H1 (cell line): ENCODE data around the gene LIN54. TPM values are rescaled to one million over a fixed set of nuclear protein-coding genes. Genes with fewer than 3 reads are reported as not detected.

ENCODE experiments used
- CTCF ChIA-PET: fragments of 300-600 bp; sonication (Branson Sonifier 250); formaldehyde crosslinking; loops from one replicate; lab custom pipeline; 2021; ENCODE audit not compliant: partially characterized antibody; lab: Charles Lee
- POLR2A ChIA-PET: fragments of 300-600 bp; sonication (Branson Sonifier 250); formaldehyde crosslinking; loops from one replicate; lab custom pipeline; 2021; ENCODE audit warnings: inconsistent platforms; ENCODE audit not compliant: partially characterized antibody; lab: Charles Lee
- DNase-seq, 2 experiments: peaks; one replicate each; pipeline versions ENCODE4 v3.0.0 to v3.0.0-alpha.2; 2010 to 2022; ENCODE audit warnings: low spot score in 2 of 2, low read depth in 1 of 2, mixed read lengths in 1 of 2
- FAIRE-seq: peaks from 2 replicates; lab custom pipeline; 2011; peaks lifted over from hg19 to GRCh38; lab: Jason Lieb, UNC
- H2AFZ ChIP-seq: 2 replicates; pipeline ENCODE4 v1.8.1; 2012; ENCODE audit warnings: low read length, inconsistent platforms
- H2AK5ac ChIP-seq: 2 replicates; pipeline ENCODE4 v1.6.1; 2013; ENCODE audit warnings: low read depth, low read length
- H2BK120ac ChIP-seq: replicated peaks from 2 replicates; pipeline ENCODE3; 2013; ENCODE audit warnings: low read depth, low read length, inconsistent platforms
- H2BK12ac ChIP-seq: 2 replicates; pipeline ENCODE4 v1.6.1; 2013; ENCODE audit warnings: low read depth, low read length
- H2BK15ac ChIP-seq: 2 replicates; pipeline ENCODE4 v1.6.1; 2013; ENCODE audit warnings: low read length
- H2BK20ac ChIP-seq: 2 replicates; pipeline ENCODE4 v1.6.1; 2013; ENCODE audit warnings: low read length
- H2BK5ac ChIP-seq: 2 replicates; pipeline ENCODE4 v1.6.1; 2013; ENCODE audit warnings: low read depth, low read length
- H3K14ac ChIP-seq: 2 replicates; pipeline ENCODE4 v1.6.1; 2013; ENCODE audit warnings: inconsistent platforms; ENCODE audit not compliant: insufficient read length
- H3K18ac ChIP-seq: 2 replicates; pipeline ENCODE4 v1.6.1; 2013; ENCODE audit warnings: low read length; ENCODE audit errors: extremely low read depth
- H3K23ac ChIP-seq: 2 replicates; pipeline ENCODE4 v1.6.1; 2013; ENCODE audit warnings: inconsistent platforms; ENCODE audit not compliant: insufficient read length
- H3K23me2 ChIP-seq: 2 replicates; pipeline ENCODE4 v1.6.1; 2013; ENCODE audit warnings: low read depth, low read length
- H3K27ac ChIP-seq: 2 replicates; pipeline ENCODE4 v1.6.1; 2011; ENCODE audit warnings: low read depth, low read length, inconsistent platforms
- H3K27me3 ChIP-seq, 4 experiments: replicated peaks in 1 of 4; 1 replicate in 1 of 4; 2 replicates in 3 of 4; pipeline versions ENCODE4 v1.6.1 to v1.8.1; 2011 to 2013; ENCODE audit warnings: low read length in 3 of 4, mild to moderate bottlenecking in 3 of 4, inconsistent platforms in 2 of 4, mixed read lengths in 2 of 4, moderate library complexity in 1 of 4; ENCODE audit not compliant: control insufficient read depth in 3 of 4, insufficient read depth in 3 of 4; ENCODE audit errors: extremely low read depth in 1 of 4
- H3K36me3 ChIP-seq, 4 experiments: 2 replicates each; pipeline versions ENCODE4 v1.6.1 to v1.8.1; 2011 to 2013; ENCODE audit warnings: mild to moderate bottlenecking in 4 of 4, low read length in 3 of 4, moderate library complexity in 2 of 4, control low read depth in 1 of 4, inconsistent platforms in 1 of 4; ENCODE audit not compliant: insufficient read depth in 4 of 4, control insufficient read depth in 2 of 4
- H3K4ac ChIP-seq: replicated peaks from 2 replicates; pipeline ENCODE3; 2013; ENCODE audit warnings: low read length, low read depth, mixed read lengths, inconsistent platforms; ENCODE audit not compliant: insufficient read length
- H3K4me1 ChIP-seq, 4 experiments: replicated peaks in 1 of 4; 1 replicate in 1 of 4; 2 replicates in 3 of 4; pipeline versions ENCODE4 v1.6.1 to v1.8.1; 2011 to 2013; ENCODE audit warnings: low read length in 3 of 4, inconsistent platforms in 2 of 4, mixed read lengths in 1 of 4; ENCODE audit not compliant: insufficient read depth in 4 of 4, control insufficient read depth in 3 of 4
- H3K4me2 ChIP-seq, 2 experiments: 2 replicates each; pipeline versions ENCODE4 v1.6.1 to v1.8.1; 2011 to 2013; ENCODE audit warnings: low read depth in 2 of 2, low read length in 2 of 2, control low read depth in 1 of 2, inconsistent platforms in 1 of 2, mild to moderate bottlenecking in 1 of 2; ENCODE audit not compliant: insufficient read depth in 1 of 2
- H3K4me3 ChIP-seq, 4 experiments: fragments of 200-600, 300-600 bp in 1 of 4; sonication (generic), shearing (Covaris generic), sonication (Bioruptor Twin) in 1 of 4; 2 replicates each; pipeline versions ENCODE4 v1.5.1 to v1.8.1; 2011 to 2016; ENCODE audit warnings: low read length in 4 of 4, low read depth in 3 of 4, control low read depth in 2 of 4, inconsistent platforms in 2 of 4, mild to moderate bottlenecking in 2 of 4, mixed read lengths in 1 of 4, moderate library complexity in 1 of 4; ENCODE audit not compliant: insufficient read depth in 2 of 4; ENCODE audit errors: extremely low read depth in 1 of 4
- H3K56ac ChIP-seq: replicated peaks from 2 replicates; pipeline ENCODE3; 2013; ENCODE audit warnings: low read depth, mild to moderate bottlenecking, mixed read lengths, low read length, inconsistent platforms; ENCODE audit not compliant: insufficient read length
- H3K79me1 ChIP-seq: 2 replicates; pipeline ENCODE4 v1.6.1; 2013; ENCODE audit warnings: low read depth, low read length, control low read depth
- H3K79me2 ChIP-seq, 2 experiments: 2 replicates each; pipeline versions ENCODE4 v1.6.1 to v1.8.1; 2012 to 2013; ENCODE audit warnings: low read length in 2 of 2, mild to moderate bottlenecking in 2 of 2, inconsistent platforms in 1 of 2; ENCODE audit not compliant: insufficient read depth in 2 of 2, control insufficient read depth in 1 of 2
- H3K9ac ChIP-seq, 4 experiments: replicated peaks in 1 of 4; 1 replicate in 1 of 4; 2 replicates in 3 of 4; pipeline versions ENCODE4 v1.6.1 to v1.8.1; 2011 to 2013; ENCODE audit warnings: low read depth in 3 of 4, low read length in 3 of 4, control low read depth in 2 of 4, mild to moderate bottlenecking in 2 of 4, moderate library complexity in 2 of 4, inconsistent platforms in 1 of 4; ENCODE audit errors: extremely low read depth in 1 of 4
- H3K9me3 ChIP-seq, 2 experiments: 2 replicates each; pipeline versions ENCODE4 v1.6.1 to v1.8.1; 2012 to 2013; ENCODE audit warnings: mild to moderate bottlenecking in 2 of 2, moderate library complexity in 2 of 2, control low read depth in 1 of 2, inconsistent platforms in 1 of 2, low read depth in 1 of 2, low read length in 1 of 2, mixed read lengths in 1 of 2; ENCODE audit not compliant: insufficient read depth in 2 of 2
- H4K20me1 ChIP-seq, 2 experiments: replicated peaks in 1 of 2; 2 replicates each; pipeline versions ENCODE3 to v1.8.1; 2011 to 2013; ENCODE audit warnings: inconsistent platforms in 2 of 2, low read length in 2 of 2, mild to moderate bottlenecking in 1 of 2; ENCODE audit not compliant: insufficient read depth in 2 of 2, control insufficient read depth in 1 of 2
- H4K5ac ChIP-seq: 2 replicates; pipeline ENCODE4 v1.6.1; 2013; ENCODE audit warnings: low read length, low read depth, mixed read lengths, inconsistent platforms; ENCODE audit not compliant: insufficient read length
- H4K8ac ChIP-seq: 2 replicates; pipeline ENCODE4 v1.8.0; 2013; ENCODE audit warnings: mild to moderate bottlenecking, moderate library complexity, low read length, inconsistent platforms; ENCODE audit not compliant: insufficient read depth; ENCODE audit errors: extremely low read depth
- H4K91ac ChIP-seq: replicated peaks from 2 replicates; pipeline ENCODE3; 2013; ENCODE audit warnings: low read length, mixed read lengths, inconsistent platforms; ENCODE audit not compliant: insufficient read length
- ATF2 ChIP-seq: IDR thresholded peaks from 2 replicates; pipeline ENCODE4 v1.6.1; 2012; ENCODE audit warnings: low read length, inconsistent platforms
- BCL11A ChIP-seq, 2 experiments: IDR thresholded peaks; one replicate each; pipeline ENCODE4 v1.6.1; 2011; ENCODE audit warnings: low read depth in 2 of 2, low read length in 2 of 2, mild to moderate bottlenecking in 2 of 2
- CHD2 ChIP-seq: IDR thresholded peaks from 2 replicates; pipeline ENCODE4 v1.6.1; 2012; ENCODE audit warnings: low read length, improper control_type of control experiment
- CREB1 ChIP-seq: IDR thresholded peaks from 2 replicates; pipeline ENCODE4 v1.6.1; 2012; ENCODE audit warnings: inconsistent platforms
- EGR1 ChIP-seq: IDR thresholded peaks from 2 replicates; pipeline ENCODE4 v1.6.1; 2011; ENCODE audit warnings: low read depth, low read length, borderline replicate concordance
- EP300 ChIP-seq, 2 experiments: IDR thresholded peaks; 1 replicate in 1 of 2; 2 replicates in 1 of 2; pipeline ENCODE4 v1.6.1; 2011 to 2012; ENCODE audit warnings: low read depth in 2 of 2, low read length in 2 of 2, mild to moderate bottlenecking in 2 of 2, borderline replicate concordance in 1 of 2, inconsistent platforms in 1 of 2, moderate library complexity in 1 of 2
- EZH2 ChIP-seq: fragments of 200-600 bp; sonication (generic); IDR thresholded peaks from 2 replicates; pipeline ENCODE4 v1.7.1; 2012; ENCODE audit warnings: low read depth, mild to moderate bottlenecking, moderate library complexity, low read length, inconsistent platforms; ENCODE audit not compliant: severe bottlenecking
- KDM1A ChIP-seq: fragments of 200-600, 300-600 bp; sonication (generic); IDR thresholded peaks from 2 replicates; pipeline ENCODE4 v1.7.1; 2016; ENCODE audit warnings: mild to moderate bottlenecking, low read length, borderline replicate concordance
- MAFK ChIP-seq: IDR thresholded peaks from 2 replicates; pipeline ENCODE4 v1.6.1; 2012; ENCODE audit warnings: low read depth, mild to moderate bottlenecking, improper control_type of control experiment, low read length
- NRF1 ChIP-seq: IDR thresholded peaks from 2 replicates; pipeline ENCODE4 v1.6.1; 2011; ENCODE audit warnings: mild to moderate bottlenecking, low read depth, low read length, improper control_type of control experiment
- SAP30 ChIP-seq: fragments of 300-600 bp; sonication (generic); IDR thresholded peaks from 2 replicates; pipeline ENCODE4 v1.7.1; 2012; ENCODE audit warnings: low read length, moderate library complexity, mild to moderate bottlenecking, inconsistent platforms; ENCODE audit not compliant: insufficient read depth, insufficient replicate concordance
- SP2 ChIP-seq: IDR thresholded peaks from 2 replicates; pipeline ENCODE4 v1.6.1; 2012; ENCODE audit warnings: mild to moderate bottlenecking, low read length, inconsistent platforms
- TAF7 ChIP-seq: optimal IDR thresholded peaks from 2 replicates; pipeline ENCODE3; 2011; ENCODE audit warnings: low read depth, mild to moderate bottlenecking, inconsistent platforms, low read length, moderate library complexity, borderline replicate concordance
- WGBS, 2 experiments: shearing (Covaris generic) in 1 of 2; methylation state at CpG; one replicate each; pipeline versions ENCODE4 v1.1.6 to v1.1.7; 2013 to 2015; ENCODE audit warnings: low lambda C conversion rate in 2 of 2, mixed read lengths in 2 of 2, inconsistent platforms in 1 of 2, low coverage in 1 of 2, missing lambda C conversion rate in 1 of 2; ENCODE audit not compliant: insufficient replicate concordance in 2 of 2, insufficient coverage in 1 of 2, insufficient read length in 1 of 2; ENCODE audit errors: extremely low coverage in 1 of 2, missing lambda C conversion rate in 1 of 2; 5-methylcytosine and 5-hydroxymethylcytosine counted together
- polyA plus RNA-seq, 7 experiments: library from polyadenylated mRNA; depleted of rRNA in 3 of 7; stranded (reverse) in 5 of 7; unstranded in 2 of 7; fragments of >200 nt in 5 of 7; fragments of 200-250 nt in 2 of 7; gene quantifications; 1 replicate in 5 of 7; 2 replicates in 1 of 7; 4 replicates in 1 of 7; pipeline versions ENCODE4 v1.2.1 to v1.2.3, GENCODE V29; 2011 to 2013; ENCODE audit warnings: missing spikeins in 2 of 7, mixed read lengths in 2 of 7
- total RNA-seq: library from RNA; stranded (reverse); fragmentation: NEBNext Ultra II Directional; extraction: Animal tissue kit (Norgen Biotek cat#: 25700); gene quantifications from 2 replicates; pipeline ENCODE4 v1.2.1, GENCODE V29; 2021

The LIN54 gene
- total and polyA plus RNA-seq, 2 of the 8 experiments (the other 6 are each of a cell fraction or from before 2014, with no cell fraction given), result 5.7 to 11.1 TPM

DNA sequence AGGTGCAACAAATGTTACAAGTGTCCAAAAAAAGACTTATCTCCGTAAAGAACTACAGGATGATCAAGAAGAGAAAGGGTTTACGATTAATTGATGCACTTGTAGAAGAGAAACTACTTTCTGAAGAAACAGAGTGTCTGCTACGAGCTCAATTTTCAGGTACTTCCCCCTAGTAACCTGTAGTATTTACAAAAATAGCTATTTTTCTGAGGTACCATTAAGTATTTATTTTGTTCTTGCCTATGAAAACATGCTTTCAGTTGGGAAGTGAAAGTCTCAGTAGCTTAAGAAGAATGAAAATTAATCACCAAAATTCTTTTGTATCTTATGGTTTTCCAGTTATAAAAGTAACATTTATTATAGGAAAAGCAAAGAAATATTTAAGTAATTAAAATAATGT is 104.2 kb downstream of the LIN54 start:
- no peak overlapping the region for H4K8ac ChIP-seq
- H2AK5ac ChIP-seq, result no peak overlapping the region
- FAIRE-seq (no peak), DNase-seq (no peak)
- H3K27ac ChIP-seq, result no peak overlapping the region
- no peak overlapping the region for H3K4me2 ChIP-seq
- H4K91ac ChIP-seq, result no peak overlapping the region
- no peak overlapping the region for H3K4me3 ChIP-seq
- H3K9ac ChIP-seq, result no peak overlapping the region
- ChIA-PET POLR2A (interaction anchor here (1.3 kb wide), 1 partner anchor 29 kb away, joined by 3 read pairs; no protein-coding TSS in a partner anchor), CTCF (no interaction called here)
- no peaks in the 10 kb centered on the region for H3K27me3 ChIP-seq
- H3K14ac ChIP-seq, result no peak overlapping the region
- no peaks in the 10 kb centered on the region for H3K9me3 ChIP-seq
- peaks cover 0 to 22% of the 10 kb centered on the region in 2 experiments; a peak in 2 of 4 replicates for H3K79me2 ChIP-seq
- H3K4me1 ChIP-seq, result no peaks in the 10 kb centered on the region
- H2BK15ac ChIP-seq, result no peak overlapping the region
- no peak overlapping the region for H3K56ac ChIP-seq
- no peaks in the 10 kb centered on the region for H4K20me1 ChIP-seq
- no peak overlapping the region for H3K18ac ChIP-seq
- no peak overlapping the region for H2BK12ac ChIP-seq
- no peak overlapping the region for H4K5ac ChIP-seq
- H3K79me1 ChIP-seq, result no peaks in the 10 kb centered on the region; the same call in 1 of the 2 replicates
- H3K4ac ChIP-seq, result no peak overlapping the region
- H2BK5ac ChIP-seq, result no peak overlapping the region
- H2BK20ac ChIP-seq, result no peak overlapping the region
- WGBS, 2 experiments, result 83% methylated on average over 3 of the region's 3 CpGs; no CpG with 5 or more reads in 1 of the 2 experiments
- H3K36me3 ChIP-seq, result peaks cover 6 to 61% (median 24%) of the 10 kb centered on the region in 4 experiments
- no peak overlapping the region for H3K23ac ChIP-seq
- H3K23me2 ChIP-seq, result peaks cover under 1% of the 10 kb centered on the region; the same call in 1 of the 2 replicates
- no peak overlapping the region for H2AFZ ChIP-seq
- H2BK120ac ChIP-seq, result no peak overlapping the region
- no peak for TF ChIP-seq ATF2
- TF ChIP-seq EZH2, result no peak
- no peak for TF ChIP-seq SAP30
- TF ChIP-seq EGR1, result no peak
- TF ChIP-seq EP300 (IDR thresholded peaks at IDR 0.05; ENCODE audit: borderline replicate concordance in 1 of 2, low read depth in 2 of 2, low read length in 2 of 2), result no peak
- no peak for TF ChIP-seq KDM1A
- no peak for TF ChIP-seq MAFK
- no peak for TF ChIP-seq TAF7
- TF ChIP-seq CHD2, result no peak
- no peak for TF ChIP-seq BCL11A (IDR thresholded peaks at IDR 0.05; ENCODE audit: low read depth in 2 of 2, low read length in 2 of 2)
- no peak for TF ChIP-seq SP2
- no peak for TF ChIP-seq NRF1
- no peak for TF ChIP-seq CREB1
